GM18868 (cell line): ENCODE results near the gene LRMDA.

Experiments
- ATAC-seq: cut with Tn5 transposase; IDR thresholded peaks from one replicate; pipeline ENCODE4 v1.9.1; 2021; ENCODE audit warnings: mild to moderate bottlenecking, moderate library complexity; ENCODE audit not compliant: unreplicated experiment

The LRMDA gene

DNA sequence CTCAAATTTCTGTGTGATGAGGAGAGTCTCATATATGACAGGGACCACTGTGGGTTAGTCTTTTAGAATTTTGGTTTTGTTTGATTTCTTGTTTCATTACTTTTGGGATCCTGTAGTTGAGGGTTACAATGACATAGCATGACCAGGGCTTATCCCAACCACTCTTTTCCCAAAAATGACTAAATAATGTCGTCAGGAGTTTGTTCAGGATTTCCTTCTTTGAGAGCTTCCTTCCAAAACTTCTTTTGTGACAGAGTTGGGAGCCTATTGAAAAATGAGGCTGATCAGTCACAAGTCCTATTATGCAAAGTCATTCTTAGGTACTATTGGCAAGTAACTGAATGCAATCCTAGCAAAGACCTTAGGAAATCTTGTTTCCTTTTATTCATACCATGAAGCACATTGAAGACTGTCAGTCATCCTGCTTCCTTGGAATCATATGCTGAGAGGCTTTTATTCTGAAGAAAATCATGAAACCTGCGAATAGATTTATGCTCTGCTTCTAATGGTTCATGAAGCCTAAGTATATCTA lies 498.3 kb downstream of the LRMDA start:
- no peak for ATAC-seq

DNA sequence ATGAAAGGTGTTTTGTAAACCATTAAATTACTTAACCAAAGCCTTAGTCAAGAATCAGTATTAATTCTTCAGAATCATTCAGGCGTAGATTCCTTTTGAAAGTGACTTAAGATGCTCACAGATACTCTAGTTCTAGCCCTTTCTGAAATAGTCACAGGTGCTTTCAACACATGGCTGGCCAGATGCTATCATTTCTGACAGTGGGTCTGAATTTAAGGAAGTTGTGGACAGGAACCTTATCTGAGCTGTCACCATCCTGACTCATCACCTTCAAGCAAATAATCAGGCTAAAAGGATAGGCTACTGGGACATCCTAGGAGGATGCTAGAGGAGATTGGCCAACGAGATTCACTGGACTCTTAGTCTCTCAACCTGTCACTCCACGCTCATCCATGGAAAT lies 501.5 kb downstream of the LRMDA start:
- ATAC-seq: no peak

DNA sequence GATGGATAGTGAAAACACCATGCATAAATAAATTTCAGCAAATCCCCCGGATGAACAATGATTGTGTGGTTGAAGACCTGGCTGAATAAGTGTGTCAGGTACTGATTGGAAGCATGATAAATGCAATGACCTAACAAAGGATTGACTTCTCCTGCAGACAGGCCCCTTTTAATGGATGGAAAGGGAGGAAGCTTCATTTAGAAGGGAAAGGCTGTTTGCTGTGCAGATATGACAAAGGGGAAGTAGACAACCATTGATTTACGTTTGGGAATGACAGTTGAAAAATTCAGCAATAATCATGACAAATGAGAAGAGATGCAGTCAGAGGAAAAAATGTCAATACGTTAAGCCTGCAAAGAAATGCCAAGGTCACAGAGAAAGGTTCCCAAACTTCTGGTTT lies 503.8 kb downstream of the LRMDA start:
- no peak for ATAC-seq

DNA sequence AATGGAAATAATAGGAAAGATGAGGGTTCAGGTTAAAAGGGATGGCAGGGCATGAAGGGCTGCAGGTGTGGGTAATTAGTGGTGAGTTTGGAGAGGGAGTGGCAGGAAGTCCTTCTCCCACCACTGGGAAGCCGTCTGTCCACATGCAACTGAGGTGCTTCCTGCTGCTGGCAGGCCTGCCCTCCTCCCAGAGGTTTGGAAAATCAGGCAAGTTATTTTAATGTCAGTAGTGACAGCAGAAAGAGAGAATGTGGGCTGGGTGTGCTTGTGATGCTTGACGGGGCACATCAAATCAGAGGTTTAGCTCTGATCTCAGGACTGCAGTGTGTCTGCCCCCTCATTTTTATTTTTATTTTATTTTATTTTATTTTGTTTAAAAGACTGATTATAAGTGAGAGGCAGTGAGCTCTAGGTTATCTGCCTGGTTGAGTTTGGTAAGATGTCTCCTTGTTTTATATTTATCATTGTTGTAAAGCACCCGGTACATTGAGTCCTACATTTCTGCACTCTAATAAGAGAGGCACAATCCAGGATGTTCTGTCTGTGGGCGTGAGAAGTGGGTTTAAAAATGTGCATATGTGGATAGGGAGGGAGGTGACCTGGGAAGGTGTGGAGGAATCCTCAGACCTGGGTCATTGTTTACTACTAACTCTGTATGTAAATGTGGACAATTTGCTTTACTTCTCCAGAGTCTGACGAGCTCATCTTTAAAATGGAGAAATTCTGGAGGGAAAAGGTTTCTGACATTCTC lies 504.4 kb downstream of the LRMDA start:
- no peak for ATAC-seq

DNA sequence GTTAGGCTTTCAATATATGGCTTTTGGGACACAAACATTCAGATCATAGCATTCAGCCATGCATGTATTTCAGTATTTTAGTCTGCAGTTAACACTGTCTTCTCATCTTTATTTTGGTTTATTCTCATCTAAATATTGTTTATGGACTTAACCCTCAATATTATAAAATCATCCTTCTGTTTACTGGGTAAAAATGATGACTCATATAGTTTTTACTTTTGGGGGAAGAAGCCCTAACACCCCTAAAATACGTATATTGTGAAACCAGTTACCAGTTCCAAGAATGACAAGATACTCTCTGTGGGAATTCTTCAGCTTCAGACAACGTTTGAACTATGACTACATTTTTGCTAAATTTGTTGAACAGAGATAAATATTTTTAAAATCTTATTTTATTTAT lies 505.4 kb downstream of the LRMDA start:
- ATAC-seq: no peak

DNA sequence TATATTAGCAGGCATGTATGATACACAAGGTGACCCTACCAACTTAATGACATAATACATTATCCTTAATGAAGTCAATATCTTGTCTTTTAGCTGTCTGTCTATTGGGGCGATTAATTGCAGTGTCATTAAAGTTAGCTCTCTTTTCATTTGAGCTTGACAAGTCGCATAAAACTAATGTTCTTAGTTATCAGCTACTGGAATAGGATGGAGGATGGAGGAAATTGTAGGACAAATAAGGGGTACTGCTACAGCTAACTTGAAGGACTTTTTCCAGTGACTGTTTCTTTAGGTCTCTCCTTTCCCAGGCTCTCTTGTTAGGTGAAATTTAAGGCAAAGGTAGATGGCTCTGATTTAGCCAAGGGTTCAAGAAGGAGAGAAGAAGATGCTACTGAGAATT lies 506.4 kb downstream of the LRMDA start:
- ATAC-seq: no peak

DNA sequence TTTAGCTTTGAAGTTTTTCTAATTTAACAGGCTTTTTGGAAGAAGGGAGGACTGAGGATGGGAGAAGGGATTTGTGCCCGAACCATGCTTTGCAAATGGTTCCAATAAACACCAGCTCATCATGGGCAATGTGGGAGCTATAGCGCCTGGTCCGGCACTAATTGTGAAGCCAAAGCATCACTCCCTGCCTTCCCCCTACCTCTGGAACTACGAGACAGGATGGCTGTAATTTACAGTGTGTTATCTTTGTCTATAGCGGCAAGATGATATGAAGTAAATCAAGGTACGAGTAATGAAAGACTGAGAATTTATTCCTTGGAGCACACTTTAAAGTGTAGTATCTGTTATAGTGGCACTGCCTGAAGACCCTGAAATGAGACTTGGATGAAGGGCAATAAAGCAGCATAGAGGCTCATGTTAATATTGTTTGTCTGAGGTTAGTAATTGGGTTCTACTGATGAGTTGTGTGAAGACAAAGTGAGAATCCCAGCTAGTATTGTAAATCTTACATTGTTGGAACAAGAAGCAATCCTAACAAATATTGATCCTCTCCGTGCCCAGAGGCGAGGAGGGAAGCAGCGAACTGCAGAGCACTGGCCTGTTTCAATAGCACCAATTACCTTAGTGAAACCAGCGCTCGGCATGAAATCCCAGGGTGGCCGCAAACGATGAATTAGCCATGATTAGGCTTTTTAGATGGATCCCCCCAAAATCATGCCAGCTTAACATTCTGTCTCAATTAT lies 507.1 kb downstream of the LRMDA start:
- no peak for ATAC-seq

DNA sequence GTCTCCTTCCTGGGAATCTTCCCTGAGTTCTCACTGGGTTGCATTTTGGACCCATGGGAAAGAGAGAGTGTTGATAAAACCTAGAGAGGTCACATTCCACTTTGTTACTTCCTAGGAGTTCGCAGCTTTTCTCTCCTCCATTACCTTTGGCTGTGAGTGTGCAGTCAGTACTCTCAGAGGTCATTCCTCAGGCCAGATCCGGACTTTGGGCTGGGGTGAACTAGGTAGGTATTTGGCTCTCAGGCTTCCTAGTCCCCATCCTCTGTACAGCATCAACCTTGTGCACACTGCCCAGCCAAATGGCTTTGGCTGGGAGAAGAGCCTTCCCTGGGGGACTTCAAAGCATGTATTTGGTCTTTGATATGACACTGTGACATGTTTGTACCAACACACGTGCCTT lies 508.1 kb downstream of the LRMDA start:
- ATAC-seq: no peak

DNA sequence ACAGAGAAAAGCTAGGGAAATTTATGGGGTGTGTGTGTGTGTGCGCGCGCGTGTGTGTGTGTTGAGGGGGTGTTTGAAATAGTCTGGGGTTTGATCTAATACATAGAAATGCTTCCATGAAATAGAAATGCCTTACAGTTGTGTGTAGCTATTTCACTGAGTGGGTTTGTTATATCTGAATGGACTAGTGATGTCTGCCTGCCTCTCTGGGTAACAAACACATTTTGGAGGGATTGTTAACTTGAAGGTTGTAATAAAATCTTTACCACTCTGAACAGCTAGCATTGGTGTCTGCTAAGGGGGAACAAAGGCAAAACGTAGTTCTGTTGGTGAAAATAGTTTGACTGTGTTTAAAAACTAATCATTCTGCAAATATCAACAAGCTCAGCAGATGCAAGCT lies 509.3 kb downstream of the LRMDA start:
- ATAC-seq: no peak

DNA sequence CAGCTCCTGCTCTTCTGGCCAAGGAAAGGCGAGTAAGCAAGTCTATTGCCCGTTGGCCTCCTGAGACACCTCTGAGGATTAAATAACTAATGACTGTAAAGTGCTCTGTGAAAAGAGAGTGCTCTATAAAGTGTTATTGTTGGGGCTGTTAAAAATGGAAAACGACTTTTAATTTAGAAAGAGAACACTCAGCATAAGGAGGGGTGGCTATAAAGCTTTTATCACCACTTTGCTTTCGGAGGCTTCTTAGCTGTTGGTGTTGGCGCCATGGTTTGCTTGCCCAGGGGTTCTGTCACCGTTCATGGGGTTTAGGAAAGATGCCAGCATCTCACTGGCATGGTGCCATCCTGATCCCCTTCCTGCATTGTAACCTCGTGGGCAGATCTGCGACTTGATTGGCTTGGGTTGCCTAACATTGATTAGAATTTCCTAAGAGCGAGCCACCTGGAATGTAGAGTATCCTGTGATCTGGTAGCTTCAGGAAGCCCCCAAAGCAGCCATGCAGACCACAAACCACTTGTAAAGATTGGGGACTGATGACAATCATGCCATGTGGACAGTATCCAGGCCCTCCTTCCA lies 509.9 kb downstream of the LRMDA start:
- no peak for ATAC-seq

DNA sequence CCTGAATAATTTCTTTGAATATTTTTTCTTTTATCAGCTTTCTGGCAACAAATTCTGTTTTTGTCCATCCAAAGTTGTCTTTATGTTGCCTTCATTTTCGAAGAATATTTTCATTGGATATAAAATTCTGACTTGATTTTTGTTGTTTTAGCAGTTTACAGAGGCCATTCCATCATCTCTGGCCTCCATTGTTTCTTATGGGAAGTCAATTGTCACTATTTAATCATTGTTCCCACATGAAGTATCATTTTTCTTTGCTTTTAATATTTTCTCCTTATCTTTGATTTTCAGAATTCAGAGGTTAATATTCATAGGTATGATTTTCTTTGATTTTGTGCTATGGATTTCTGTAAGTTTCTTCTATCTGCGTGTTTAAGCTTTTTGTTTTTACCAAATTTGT lies 512.6 kb downstream of the LRMDA start:
- no peak for ATAC-seq

DNA sequence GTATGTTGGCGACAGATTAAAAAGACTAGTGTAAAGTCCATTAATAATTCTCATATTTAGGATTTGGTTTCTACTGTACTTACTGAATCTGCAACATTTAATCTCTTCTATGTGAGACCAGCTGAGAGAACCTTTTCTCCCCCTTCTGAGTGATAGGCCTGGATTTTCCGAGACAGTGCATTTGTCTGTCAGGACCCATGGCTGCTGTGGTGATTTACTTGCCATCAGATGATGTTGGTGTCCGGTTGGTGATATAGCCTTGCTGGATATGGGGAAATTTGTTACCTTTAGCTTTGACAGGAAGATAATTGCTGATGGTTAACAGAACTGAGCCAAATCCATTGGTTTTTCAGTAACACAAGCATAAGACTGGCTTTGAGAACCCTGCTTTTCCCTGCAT lies 517.2 kb downstream of the LRMDA start:
- ATAC-seq: no peak

DNA sequence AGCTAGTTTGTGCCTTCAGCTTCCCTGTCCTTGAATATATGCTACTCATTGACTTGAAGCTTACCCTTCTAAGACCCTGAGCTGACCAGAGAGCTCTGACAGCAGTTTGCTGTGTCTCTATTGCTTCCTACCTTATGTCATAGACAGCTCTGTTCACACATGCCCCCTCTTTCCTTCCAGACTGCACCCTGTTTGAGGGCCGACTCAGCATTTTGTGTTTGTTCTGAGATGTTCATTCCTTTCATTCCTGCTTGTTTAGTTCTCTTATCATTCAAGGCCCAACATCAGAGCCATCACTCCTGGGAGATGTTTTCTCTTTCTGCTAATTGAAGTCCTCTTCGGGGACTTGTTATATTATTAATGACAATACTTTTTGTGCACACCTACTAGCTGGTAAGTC lies 518.9 kb downstream of the LRMDA start:
- ATAC-seq: no peak

DNA sequence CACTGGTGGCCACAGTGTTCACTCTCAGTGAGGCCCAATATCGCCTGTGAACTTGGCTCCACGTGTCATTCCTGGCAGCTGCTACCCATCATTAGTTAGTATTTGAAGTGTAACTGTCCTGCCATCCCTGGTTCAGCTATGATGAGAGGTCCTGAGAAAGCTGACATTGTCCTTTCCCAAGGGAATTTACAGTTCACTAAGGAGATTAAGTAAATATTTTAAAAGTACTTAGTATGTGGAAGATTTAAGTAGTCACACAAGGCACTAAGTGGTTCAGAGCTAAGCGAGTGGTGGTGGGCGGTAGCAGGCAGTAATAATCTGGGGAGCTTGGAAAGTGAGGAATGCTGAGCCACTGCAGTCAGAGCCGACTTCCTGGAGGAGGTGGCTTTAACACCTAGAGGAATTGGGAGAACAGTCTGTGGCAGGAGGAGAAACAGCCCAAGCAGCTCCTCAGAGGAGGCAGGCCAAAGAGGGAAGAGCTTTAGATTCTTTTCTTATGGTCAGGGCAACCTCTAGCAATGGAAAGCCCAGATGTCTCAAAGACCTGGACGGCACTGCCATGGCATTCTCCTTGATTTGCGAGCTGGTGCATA lies 519.7 kb downstream of the LRMDA start:
- no peak for ATAC-seq

DNA sequence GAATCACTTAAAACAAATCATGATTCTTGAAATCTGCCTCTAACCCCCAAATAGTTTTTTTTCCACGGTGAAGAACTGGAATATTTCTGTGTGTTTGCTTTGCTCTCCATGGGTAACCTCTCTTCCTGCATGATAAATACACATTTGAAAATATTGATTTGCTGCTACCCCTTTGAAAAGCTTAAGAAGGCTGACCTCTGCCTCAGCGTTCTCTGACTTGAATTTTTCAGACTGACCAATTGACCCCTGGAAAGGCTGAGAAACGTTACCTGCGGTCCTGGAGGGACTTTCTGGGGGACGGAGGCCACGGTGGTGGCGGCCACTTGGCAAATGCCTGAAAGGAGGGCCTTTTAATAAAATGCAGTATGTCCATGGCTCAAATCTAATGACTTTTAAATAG lies 520.2 kb downstream of the LRMDA start:
- no peak for ATAC-seq

DNA sequence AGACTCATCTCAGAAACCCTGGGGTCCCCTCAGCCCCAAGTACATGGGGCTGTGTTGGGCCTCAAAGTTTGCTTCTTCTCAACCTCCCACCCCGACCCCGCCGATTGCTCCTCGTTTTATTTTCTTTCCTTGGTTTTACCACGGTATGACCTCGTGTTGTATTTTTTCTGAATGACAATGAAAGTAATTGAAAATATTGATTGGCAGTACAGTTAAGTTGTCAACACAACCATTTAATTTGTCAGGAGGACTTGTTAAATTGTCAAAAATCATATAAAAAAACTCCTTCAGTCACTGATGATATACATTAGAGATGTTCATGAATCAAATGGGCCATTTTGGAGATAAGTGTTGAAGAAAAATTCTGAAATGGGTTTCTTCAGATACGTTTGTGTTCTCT lies 520.7 kb downstream of the LRMDA start:
- no peak for ATAC-seq

DNA sequence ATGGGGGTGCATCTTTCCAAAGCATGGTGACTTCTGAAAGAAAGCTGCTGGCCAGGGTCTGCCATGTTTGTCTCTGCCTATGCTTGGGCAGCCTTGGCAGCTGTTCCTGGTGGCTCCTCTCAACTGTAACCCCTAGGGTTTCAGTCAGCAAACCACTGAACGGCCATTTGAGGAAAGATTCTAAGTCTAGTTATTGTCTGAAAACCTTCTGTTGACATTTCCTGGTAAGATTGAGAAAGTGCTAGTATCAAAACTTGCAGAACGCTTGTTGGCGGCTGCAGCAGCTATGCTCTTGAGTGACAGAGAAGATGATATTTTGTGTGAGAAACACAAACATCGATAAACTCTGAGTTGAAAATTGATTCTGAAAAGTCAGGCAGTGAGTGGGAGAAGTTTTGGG lies 523.1 kb downstream of the LRMDA start:
- ATAC-seq: no peak

DNA sequence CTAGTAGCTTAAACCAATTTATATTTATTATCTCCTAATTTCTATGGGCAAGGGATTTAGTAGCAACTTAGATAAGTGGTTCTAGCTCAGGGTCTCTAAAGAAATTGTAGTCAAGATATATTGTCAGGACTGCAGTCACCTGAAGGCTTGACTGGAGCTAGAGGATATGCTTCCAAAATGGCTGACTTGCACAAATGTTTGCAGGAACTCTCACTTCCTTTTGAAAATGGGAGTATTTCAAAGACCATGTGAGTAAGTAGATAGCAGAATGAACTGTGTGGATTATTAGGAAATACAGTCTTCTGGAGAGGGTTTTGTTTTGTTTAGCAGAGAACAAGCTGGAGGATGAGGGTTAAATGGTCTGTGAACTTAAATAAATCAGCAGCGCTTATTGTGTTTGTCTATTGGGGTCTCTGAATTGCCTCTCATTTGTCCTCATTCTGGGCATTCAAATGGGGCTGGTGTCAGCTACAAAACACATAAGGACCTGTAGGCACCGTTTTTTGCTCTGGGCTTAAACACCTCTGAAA lies 524.6 kb downstream of the LRMDA start:
- no peak for ATAC-seq

DNA sequence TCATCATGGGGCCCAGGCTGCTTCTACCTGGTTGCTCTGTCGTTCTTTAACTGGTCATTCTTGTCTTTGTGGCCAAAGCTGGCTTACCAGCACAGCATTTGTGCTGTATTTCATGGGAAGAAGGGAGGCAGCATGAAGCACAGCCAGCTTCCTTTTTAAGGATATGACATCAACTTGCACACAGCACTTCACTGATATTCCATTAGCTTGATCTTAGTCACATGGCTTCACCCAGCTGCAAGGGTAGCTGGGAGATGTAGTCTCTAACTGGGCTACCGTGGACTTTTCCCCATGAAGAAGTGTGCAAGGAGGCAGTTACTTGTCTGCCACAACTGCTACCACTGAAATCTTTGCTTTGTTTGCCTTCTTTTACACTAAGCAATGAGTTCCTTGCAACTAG lies 525.2 kb downstream of the LRMDA start:
- ATAC-seq: no peak

DNA sequence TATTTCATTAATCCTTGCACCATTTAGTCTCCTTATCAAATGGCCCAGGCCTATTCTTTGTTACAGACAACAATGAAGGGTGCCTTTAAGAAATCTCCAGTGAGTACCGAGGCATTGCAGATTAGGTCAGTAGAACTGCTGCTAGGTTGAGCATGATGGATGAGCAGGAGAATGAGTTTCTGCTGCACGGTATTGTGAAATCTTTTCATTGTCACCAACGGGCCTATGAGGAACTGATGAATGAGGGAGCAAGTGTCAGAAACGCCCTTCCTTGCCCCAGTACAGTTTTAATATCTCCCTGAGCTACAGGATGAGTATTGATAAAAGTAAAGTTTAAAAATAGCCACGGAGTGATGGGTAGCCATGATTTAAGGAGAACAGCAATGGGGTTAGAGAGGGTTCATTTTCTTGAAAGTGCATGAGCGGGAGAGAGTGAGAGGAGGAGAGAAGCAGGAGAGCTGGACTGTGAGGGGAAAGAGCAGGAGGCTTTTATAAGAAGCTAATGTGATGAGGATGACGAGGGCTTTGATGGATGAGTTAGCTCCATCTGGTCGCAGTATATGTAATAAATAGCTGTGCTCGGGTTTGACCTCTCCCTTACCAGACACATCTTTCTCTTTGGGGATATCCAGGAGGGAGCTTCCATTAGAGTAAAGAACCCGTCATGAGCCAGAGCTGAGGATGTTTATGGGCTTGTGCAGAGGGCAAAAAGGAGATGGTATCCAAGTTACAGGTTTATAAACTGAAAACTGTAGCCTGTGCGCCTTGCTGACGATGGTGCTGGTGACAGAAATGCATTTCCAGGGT lies 526.1 kb downstream of the LRMDA start:
- no peak for ATAC-seq

DNA sequence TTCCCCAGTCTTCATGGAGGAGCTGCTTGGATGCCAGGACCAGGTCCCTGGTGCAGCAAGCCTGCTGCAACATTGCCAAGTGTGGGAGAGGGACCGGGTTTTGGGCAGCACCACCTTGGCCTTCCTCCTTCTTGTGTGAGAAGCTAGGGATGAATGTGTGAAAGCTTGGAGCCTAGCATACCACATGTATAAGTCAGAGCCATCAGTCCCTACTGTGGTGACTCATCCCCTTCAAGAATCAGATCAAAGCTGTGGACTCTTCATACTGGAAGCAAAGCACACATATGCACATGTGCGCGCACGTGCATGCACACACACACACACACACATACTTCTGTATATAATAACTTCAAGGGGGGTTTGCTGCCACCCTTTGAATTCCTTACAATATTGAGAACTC lies 527.8 kb downstream of the LRMDA start:
- no peak for ATAC-seq
